HG02840 (cell line): Measurements from ENCODE around the gene TP53TG3B.
"Not testable (repeated sequence)": the region's sequence is repeated elsewhere in the genome, so short reads cannot be mapped to it uniquely, and the experiment has no call there.

Source experiments
- ATAC-seq: cut with Tn5 transposase; IDR thresholded peaks from one replicate; pipeline ENCODE4 v1.9.1; 2021; ENCODE audit warnings: mild to moderate bottlenecking, moderate library complexity, moderate number of reproducible peaks; ENCODE audit not compliant: unreplicated experiment, low FRiP score

Gene TP53TG3B, protein sequence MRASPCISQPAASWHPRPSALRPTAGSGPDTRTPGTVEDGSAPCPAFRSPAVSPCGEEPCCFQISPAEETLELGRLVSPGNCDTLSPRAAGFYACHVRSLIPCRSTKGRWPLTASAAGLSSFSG

DNA sequence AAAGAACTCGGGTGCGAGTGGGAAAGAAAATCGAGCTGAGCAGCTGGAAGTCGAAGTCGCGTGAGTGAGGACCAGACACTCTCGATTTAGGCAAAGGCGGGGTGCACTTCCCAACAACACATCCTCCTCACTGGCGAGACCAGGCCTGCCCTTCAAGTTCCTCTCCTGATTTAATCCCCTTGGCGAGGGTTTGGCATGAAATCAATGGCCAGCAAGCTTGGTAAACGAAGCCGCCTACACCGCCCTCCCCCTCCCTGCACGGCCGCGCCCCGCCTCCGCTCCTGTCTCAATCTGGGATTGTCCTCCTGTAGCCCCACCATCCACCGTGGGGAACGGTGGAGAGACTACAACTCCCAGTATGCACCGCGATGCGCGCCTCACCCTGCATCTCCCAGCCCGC, at the start of gene TP53TG3B:
Gene TP53TG3B (plus strand): TSS at position 301 of the 400 bp plus-strand sequence. CDS start 68 bp downstream, at position 369.
- ATAC-seq = not testable (repeated sequence)

- ATAC-seq = not testable (repeated sequence)
Observed at GRCh38 chr16:33336226-33337012, 24.2 kb upstream of the TP53TG3B start.

- ATAC-seq = not testable (repeated sequence)
Observed at GRCh38 chr16:33337627-33338542, 22.8 kb upstream of the TP53TG3B start.

DNA sequence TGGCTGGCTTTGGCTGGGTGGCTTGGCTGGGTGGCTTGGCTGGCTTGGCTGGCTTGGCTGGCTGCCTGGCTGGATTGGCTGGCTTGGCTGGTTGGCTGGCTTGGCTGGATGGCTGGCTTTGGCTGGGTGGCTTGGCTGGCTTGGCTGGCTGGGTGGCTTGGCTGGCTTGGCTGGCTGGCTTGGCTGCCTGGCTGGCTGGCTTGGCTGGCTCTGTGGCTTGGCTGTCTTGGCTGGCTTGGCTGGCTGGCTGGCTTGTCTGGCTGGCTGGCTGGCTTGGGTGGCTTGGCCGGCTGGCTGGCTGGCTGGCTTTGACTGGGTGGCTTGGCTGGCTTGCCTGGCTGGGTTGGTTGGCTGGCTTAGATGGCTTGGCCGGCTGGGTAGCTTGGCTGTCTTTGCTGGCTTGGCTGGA, 22.1 kb upstream of the TP53TG3B start:
- not testable (repeated sequence) for ATAC-seq

DNA sequence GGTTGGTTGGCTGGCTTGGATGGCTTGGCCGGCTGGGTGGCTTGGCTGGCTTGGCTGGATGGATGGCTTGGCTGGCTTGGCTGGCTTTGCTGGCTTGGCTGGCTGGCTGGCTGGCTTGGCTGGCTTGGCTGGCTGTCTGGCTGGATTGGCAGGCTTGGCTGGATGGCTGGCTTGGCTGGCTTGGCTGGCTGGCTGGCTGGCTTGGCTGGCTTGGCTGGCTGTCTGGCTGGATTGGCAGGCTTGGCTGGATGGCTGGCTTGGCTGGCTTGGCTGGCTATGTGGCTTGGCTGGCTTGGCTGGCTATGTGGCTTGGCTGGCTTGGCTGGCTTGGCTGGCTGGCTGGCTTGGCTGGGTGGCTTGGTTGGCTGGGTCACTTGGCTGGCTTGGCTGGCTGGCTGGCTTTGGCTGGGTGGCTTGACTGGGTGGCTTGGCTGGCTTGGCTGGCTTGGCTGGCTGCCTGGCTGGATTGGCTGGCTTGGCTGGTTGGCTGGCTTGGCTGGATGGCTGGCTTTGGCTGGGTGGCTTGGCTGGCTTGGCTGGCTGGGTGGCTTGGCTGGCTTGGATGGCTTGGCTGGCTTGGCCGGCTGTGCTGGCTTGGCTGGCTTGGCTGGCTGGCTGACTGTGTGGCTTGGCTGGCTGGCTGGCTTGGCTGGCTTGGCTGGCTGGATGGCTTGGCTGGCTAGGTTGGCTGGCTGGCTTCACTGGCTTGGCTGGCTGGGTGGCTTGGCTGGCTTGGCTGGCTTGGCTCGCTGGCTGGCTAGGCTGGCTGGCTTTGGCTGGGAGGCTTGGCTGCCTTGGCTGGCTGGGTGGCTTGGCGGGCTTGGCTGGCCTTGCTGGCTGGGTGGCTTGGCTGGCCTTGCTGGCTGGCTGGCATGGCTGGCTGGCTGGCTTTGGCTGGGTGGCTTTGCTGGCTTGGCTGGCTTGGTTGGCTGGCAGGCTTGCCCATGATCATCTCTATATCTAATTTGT, 21.3 kb upstream of the TP53TG3B start:
- not testable (repeated sequence) for ATAC-seq
